Measurements from ENCODE around the gene MBNL1.

Gene MBNL1

GRCh38 chr3:152253514-152253913, 15.2 kb upstream of the MBNL1 start:
- ATAC-seq (no peak), DNase-seq (no peak)

- DNase-seq, result no peak
- no peak for ATAC-seq
Observed at GRCh38 chr3:152254041-152254440, 14.7 kb upstream of the MBNL1 start.

- ATAC-seq (no peak), DNase-seq (no peak)
Observed at GRCh38 chr3:152255290-152255689, 13.4 kb upstream of the MBNL1 start.

GRCh38 chr3:152256851-152257562, 11.7 kb upstream of the MBNL1 start:
- DNase-seq (no peak), ATAC-seq (peak; percentile 39)

- no peak for ATAC-seq
- DNase-seq, result no peak
Observed at GRCh38 chr3:152257563-152258035, 11.1 kb upstream of the MBNL1 start.

DNA sequence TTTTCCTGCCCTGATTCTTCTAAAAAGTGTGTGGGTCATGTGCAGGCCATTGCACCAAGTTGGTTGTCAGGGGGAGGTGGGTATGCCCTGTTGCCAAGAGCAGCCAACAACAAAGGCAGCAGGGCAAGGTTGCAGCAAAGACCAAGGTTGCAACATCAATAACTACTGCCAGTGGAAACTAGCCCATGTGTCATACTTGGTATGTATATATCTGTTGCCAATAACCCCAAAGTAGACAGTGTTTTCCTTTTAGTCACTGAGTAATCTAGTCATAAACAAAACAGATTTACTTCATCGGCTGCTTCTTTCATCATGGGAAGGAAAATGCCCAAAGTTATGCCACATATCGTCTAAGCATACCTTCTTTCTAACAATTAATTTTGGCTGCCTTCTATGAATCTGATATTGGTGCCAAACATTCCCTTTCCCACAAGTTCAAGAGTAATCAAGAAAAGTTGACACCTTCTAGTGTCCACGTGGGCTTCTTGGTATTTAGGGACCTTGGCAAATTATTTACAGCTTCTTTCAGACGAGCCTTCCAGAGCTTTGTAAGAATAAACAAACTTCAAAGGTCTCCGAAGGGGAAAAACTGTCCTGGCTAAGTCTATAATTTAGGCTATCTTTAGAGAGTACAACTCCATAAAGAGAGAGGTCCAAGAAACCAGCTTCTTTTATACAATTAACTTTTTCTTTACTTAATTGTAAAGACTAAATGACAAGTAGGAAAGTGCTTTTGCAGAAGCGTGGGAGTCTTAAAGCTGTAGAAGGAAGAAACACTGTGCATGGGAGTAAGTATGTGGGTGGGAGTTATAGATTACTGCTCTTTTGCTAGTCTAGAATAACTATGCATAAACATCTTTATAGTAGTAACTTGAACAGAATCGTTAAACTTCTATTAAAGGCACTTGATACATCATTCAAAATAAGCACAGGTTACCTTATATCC, 10.0 kb upstream of the MBNL1 start:
- ATAC-seq, result peak; percentile 86
- DNase-seq, result peak; percentile 65

GRCh38 chr3:152259468-152259867, 9.3 kb upstream of the MBNL1 start:
- ATAC-seq (no peak), DNase-seq (no peak)

DNA sequence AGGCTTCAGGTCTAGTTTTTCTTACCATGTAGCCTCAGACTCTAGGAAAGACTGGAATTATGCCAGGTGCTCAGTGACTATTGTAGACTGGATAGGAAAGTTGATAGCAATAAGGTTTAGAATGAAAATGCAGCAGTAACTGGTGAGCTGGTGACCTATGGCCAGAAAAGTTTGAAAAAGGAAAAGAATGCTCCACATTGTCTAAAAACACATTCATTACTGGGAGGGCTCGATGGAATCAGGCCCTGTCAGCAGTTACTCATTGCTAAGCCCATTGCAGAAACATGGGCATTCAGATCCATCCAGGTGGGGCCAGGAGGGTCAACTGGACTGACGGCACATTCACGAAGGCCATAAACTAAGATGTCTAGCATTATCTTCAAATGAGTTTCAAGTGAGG, 8.7 kb upstream of the MBNL1 start:
- ATAC-seq (no peak), DNase-seq (no peak)

GRCh38 chr3:152260529-152260928, 8.2 kb upstream of the MBNL1 start:
- DNase-seq, result no peak
- ATAC-seq, result no peak

GRCh38 chr3:152261329-152261728, 7.4 kb upstream of the MBNL1 start:
- ATAC-seq, result no peak
- no peak for DNase-seq

DNA sequence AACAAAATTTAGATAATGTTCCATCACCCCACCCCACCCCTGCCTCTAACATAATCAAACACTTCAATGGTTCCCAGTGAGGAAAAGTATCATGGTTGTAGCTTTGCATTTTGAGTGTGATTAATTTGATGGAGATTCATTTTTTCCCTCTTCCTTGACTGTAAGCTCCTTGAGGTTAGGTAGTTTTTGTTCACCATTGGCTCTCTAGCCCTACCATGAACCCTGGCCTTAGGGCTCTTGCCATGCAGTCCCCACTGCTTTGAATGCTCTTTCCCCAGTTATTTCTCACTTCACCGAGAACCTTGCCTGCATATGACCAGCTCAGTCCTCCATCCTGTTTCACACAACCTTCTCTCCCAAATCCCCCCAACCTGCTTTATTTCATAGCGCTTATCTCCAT, 5.0 kb upstream of the MBNL1 start:
- DNase-seq (no peak), ATAC-seq (peak; percentile 24)

DNA sequence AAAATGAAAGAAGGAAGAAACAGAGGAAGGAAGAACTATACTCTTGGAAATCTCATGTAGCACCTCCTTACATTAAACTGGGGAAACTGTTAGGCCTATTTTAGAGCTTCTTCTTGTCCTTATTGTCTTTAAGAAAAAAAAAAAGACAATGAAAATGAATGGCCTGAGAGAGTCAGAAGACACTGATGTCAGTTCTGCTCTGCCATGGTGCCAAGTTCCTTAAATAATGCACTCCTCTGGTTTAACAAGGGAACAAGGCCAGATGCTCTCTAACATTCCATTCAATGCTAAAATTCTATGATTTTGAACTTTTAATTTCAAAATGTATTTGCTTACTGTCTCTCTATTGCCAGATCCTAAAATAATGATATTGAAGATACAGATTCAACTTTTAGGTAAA, 4.4 kb upstream of the MBNL1 start:
- ATAC-seq, result no peak
- DNase-seq, result no peak

DNA sequence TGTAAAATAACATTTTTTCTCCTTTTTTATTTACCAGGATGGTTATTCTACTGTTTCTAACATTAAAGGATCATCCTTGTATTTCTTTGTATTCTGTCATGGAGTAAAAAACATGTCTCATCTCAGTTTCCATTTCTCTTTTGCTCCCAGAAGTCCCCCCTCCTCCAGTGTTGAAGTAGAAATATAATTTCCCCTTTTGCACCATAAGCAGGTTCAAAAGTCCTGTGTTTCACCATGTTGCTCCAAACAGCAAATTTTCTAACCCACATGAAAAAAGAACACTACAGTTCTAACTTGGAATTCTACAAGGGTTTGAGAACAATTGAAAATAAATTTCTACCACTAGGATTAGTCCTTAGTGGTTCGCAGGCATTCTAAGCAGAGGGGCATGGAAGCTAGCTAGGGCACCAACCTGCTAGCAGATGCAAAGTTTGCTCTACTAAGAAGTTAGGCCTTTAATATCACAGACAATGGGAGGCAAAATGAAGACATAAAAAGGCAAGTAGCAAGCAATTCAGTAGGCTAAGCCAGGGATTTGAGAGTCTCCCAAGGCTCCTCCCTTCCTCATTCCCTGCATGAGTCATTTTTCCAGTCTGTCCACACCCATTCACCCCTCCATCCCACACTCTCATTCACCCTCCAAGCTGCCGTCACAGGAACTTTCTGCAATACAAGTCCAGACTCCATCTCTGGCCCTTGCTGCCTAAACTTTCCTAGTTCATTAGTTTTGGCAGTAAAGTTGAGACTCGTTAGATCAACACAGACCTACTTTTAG, 2.3 kb upstream of the MBNL1 start:
- DNase-seq (peak; percentile 15), ATAC-seq (no peak)

DNA sequence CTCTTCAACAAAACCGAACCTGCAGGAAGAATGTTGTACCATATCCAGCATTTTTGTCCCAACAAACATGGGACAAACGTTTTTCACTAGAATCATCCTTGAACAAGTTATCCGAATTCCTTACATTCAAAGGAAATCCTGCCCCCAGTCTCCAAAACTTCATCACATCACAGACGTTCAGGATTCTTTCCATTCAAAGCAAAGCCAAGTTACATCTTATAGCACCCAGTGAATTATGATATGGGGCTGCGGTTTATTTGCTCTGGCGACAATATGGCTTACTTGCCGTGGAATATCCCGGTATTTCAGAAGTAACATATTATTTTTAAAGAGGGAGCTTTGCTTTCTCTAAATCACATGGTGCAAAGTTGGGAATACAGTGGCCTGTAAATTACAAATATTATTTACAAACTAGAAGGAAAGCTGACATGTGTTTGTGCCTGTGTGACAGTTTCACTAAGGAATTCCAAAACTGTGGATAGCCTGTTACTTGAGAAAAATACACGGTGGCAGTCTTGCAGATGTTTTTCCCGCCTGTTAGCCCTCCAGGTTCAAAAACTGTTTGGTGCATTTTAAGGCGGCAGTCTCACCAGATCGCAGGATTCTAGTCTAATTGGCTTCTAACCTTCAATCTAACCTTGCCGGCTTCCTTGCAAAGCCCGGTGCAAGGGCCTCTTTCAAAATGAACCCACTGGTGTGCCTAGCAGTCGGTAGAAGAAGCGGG, 736 bp upstream of the MBNL1 start:
- DNase-seq, result no peak
- no peak for ATAC-seq

- ATAC-seq, result peak; percentile 53
- DNase-seq, result no peak
Observed at GRCh38 chr3:152269056-152269830, 514 bp downstream of the MBNL1 start.

DNA sequence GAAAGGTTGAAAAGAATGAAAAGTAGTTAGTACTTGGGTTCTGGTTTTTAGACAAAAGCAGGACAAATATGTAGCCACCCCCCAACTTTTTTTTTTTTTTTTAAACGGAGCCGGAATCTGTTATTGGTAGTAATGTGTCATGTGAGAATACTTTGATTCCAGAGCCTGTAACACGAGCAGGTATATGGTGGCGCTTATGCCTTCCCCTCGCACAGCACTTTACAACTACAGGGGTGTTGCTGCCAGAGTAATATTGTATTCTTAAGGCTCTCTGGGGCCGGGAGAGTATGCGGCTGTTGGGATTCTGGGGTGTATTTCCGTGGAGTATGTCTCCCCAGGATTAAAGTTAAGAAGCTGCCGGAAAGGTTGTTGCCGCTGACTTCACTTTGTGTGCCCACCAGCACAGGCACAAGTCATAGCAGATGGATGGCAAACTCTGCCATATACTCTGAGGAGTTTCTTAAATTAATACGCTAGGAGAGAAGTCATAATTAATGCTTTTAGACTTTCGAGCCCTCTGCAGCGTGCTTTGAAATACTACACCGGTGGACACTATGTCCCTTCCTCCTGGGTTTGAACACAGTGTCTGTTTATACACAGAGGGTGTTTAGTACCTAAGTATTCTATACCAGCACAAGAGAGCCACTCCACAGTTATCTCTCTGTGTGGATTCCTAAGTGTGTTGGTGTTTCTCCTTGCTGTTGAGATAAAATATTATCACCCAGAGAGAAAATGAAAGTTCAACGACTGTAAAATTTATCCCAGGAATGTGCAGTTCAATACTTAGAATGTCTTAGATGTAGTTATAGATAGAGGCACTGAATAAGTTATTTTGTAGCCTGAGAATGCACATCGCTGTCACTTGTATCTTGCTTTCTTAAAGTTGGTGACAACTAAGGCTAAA, 1.4 kb downstream of the MBNL1 start:
- ATAC-seq (no peak), DNase-seq (peak; percentile 25)

DNA sequence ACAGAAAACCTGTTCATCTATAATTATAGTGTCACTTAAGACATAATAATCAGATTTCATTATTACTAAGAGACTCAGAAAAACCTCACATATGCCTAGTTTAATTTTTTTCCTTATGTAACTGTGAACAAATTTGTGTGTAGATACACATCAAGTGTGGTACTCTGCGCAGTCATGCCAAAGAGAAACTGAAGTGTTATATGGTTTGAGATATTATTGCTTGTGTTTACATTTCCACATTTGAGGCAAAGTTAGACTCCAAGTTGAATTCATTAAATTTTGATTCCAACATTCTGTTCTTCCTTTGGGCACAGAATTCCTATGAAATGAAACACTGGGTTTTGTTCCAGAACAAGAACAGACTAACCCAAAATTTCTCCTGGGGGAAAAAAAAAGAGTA, 2.2 kb downstream of the MBNL1 start:
- DNase-seq (no peak), ATAC-seq (no peak)

DNA sequence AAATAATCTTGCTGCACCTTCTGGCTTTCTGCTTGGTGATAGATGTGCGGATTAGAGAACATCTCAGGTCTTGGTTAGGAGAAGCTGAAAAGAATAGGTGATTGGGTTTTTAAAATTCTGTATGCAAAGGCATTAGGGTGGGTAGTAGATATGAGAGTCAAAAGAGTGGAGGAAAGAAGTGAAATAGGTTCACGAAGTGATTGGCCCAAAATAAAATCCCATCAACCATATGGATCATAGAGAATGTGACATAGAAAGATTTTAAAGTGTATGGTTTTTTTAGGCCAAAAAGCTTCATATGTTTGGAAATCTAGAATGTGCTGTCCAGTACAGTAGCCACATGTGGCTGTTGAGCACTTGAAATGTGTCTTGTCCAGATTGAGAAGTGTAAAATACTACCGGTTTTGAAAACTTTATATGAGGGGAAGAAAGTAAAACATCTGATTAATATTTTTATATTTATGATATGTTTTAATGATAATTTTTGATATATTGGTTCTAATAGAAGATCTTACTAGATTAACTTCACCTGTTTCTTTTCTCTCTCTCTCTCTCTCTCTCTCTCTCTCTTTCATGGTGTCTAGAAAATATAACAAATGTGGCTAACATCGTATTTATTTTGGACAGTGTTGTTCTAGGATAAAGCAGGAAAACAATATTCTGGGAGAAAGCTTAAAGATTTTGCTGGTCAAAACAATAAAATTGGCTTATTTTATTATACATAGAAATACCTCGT, 2.9 kb downstream of the MBNL1 start:
- no peak for DNase-seq

DNA sequence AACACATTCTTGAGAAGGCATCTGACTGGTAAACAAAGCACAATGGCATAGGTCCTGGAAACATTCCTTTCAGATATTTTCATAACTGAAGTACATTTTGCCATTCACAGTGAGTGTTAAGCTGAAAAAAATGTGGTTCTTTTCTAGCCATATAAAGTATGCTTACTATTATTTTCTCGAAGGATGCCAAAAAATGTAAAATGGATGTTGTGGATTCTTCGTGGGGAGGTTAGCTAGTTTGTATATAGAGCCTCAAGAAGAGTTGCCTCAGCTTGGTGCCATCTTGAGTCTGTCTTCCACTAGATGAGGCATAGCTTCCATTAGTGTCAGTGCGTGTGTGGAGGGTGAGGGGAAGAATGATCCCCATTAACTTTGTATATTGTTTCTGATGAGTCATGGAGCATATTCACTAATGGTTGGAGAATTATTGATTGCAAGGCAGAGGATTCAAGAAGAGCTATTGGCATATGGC, 4.1 kb downstream of the MBNL1 start:
- peak; percentile 31 for ATAC-seq
- DNase-seq, result peak; percentile 44

More for the DNA sequence above, 2.9 kb downstream of the MBNL1 start:
- ATAC-seq, result no peak
